Mucosa of descending colon (tissue), 3 donors: ENCODE measurements around the gene RAB17. TPM values are rescaled to one million over a fixed set of nuclear protein-coding genes. Genes with fewer than 3 reads are reported as not detected.

Experiments used
- ATAC-seq: fragments of 200-7000 bp; cut with Tn5 transposase; one replicate; pipeline ENCODE4 v1.9.1; 2020; ENCODE audit warnings: mild to moderate bottlenecking, moderate library complexity
- DNase-seq, 3 donors: peaks; one replicate each; pipeline ENCODE4 v3.0.0-alpha.2; 2020
- H3K36me3 ChIP-seq: fragments of 200-600 bp; one replicate; pipeline ENCODE4 v1.8.0; 2021; ENCODE audit warnings: low read depth, mild to moderate bottlenecking
- H3K4me1 ChIP-seq: fragments of 200-600 bp; one replicate; pipeline ENCODE4 v1.8.0; 2021; ENCODE audit warnings: low read depth, mild to moderate bottlenecking
- H3K4me3 ChIP-seq: fragments of 200-600 bp; one replicate; pipeline ENCODE4 v1.8.0; 2021; ENCODE audit warnings: mild to moderate bottlenecking
- H3K9me3 ChIP-seq: fragments of 200-600 bp; one replicate; pipeline ENCODE4 v1.8.0; 2021; ENCODE audit warnings: mild to moderate bottlenecking
- CTCF ChIP-seq: fragments of 200-600 bp; IDR thresholded peaks from one replicate; pipeline ENCODE4 v1.8.0; 2022; ENCODE audit warnings: antibody characterized with exemption, mild to moderate bottlenecking
- intact Hi-C, 2 donors: fragments of 100-400 bp; cut with DNase I in 1 of 2; cut with micrococcal nuclease in 1 of 2; formaldehyde crosslinking; loops; one replicate each; pipeline versions ENCODE4 v1.11.0 to v1.11.1; 2022; cut with DNase I, micrococcal nuclease
- total RNA-seq, 3 donors: library from RNA; stranded (reverse); fragmentation: NEBNext Ultra II Directional in 2 of 3; extraction: Animal tissue kit (Norgen Biotek cat#: 25700) in 2 of 3; gene quantifications; one replicate each; pipeline versions ENCODE4 v1.2.1 to v1.2.4, GENCODE V29; 2021 to 2023
- donor health status: DM: no; HTN: no; CAD: no; lungs with moderate emphysema.
- donor health status: DM: no; HTN: no; CAD: no.
- donor health status: DM: no; HTN: yes; CAD: no.

Gene RAB17
- total RNA-seq, 3 donors from 2014 or later = 25.8 to 95.2 (median 62.8) TPM

- intact Hi-C loops = no loop called here
- no peak for ATAC-seq
- no peaks in the 10 kb centered on the region for H3K36me3 ChIP-seq
- H3K4me1 ChIP-seq = no peaks in the 10 kb centered on the region
- H3K9me3 ChIP-seq = no peaks in the 10 kb centered on the region
- H3K4me3 ChIP-seq = no peak overlapping the region
- no peak for TF ChIP-seq CTCF
- no peak for DNase-seq
Observed at GRCh38 chr2:237603049-237603717, 12.6 kb upstream of the RAB17 start.

GRCh38 chr2:237602409-237602808 lies 11.9 kb upstream of the RAB17 start:
- intact Hi-C loops = no loop called here
- no peak for TF ChIP-seq CTCF

GRCh38 chr2:237601453-237602116 lies 11.1 kb upstream of the RAB17 start:
- H3K9me3 ChIP-seq = no peaks in the 10 kb centered on the region
- intact Hi-C loops = no loop called here
- H3K4me3 ChIP-seq = no peak overlapping the region
- ATAC-seq (no peak), DNase-seq (no peak)
- H3K36me3 ChIP-seq = no peaks in the 10 kb centered on the region
- no peak for TF ChIP-seq CTCF
- no peaks in the 10 kb centered on the region for H3K4me1 ChIP-seq

More at GRCh38 chr2:237602409-237602808, 11.9 kb upstream of the RAB17 start:
- Histone ChIP-seq H3K4me3 (no peak overlapping the region), H3K9me3 (no peaks in the 10 kb centered on the region), H3K4me1 (no peaks in the 10 kb centered on the region), H3K36me3 (no peaks in the 10 kb centered on the region)
- DNase-seq (no peak), ATAC-seq (no peak)

- intact Hi-C loops = no loop called here
- Histone ChIP-seq H3K9me3 (no peaks in the 10 kb centered on the region), H3K36me3 (no peaks in the 10 kb centered on the region), H3K4me1 (no peaks in the 10 kb centered on the region), H3K4me3 (no peak overlapping the region)
- ATAC-seq (no peak), DNase-seq (no peak)
- no peak for TF ChIP-seq CTCF
Observed at GRCh38 chr2:237600205-237600846, 9.8 kb upstream of the RAB17 start.

DNA sequence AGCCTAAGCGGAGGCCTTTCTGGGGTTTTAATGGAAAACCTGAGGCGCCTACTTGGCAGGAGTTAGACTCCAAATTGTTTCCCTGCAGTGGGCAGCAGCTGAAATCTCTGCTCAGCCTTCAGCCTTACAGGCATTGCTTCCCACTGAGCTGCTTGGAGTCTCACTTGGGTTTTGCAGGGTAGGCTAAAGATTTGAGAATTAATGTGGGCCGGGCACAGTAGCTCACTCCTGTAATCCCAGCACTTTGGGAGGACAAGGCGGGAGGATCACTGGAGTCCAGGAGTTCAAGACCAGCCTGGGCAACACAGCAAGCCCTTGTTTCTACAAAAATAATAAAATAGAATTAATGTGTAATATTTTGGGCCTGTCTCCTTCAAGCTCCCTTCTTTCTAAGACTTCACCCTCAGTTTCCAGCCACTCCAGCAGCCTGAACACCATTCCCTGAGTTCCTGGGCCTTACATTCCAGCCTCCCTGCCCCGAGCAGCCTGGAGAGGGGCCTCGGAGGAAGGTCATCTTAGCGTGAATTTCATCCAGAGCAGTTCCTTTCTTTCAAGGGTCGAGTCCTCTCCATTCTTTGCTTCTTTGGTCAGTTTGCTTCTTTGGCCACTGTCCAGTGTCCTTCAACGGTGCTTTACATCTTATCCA lies 9.1 kb upstream of the RAB17 start:
- H3K4me3 ChIP-seq = no peak overlapping the region
- no peaks in the 10 kb centered on the region for H3K9me3 ChIP-seq
- no peak for TF ChIP-seq CTCF
- ATAC-seq (no peak), DNase-seq (no peak)
- intact Hi-C loops = no loop called here
- H3K36me3 ChIP-seq = no peaks in the 10 kb centered on the region
- no peaks in the 10 kb centered on the region for H3K4me1 ChIP-seq
